ENCODE results near the gene OR7G2. TPM values are rescaled to one million over a fixed set of nuclear protein-coding genes. Genes with fewer than 3 reads are reported as not detected.

The OR7G2 gene
- total and polyA plus RNA-seq, 9 of the 15 experiments (the other 6 are each of a cell fraction or from before 2014, with no cell fraction given) = 0.20 TPM; not detected in 8

GRCh38 chr19:9054765-9055164 lies 52.5 kb downstream of the OR7G2 start:
- WGBS (ENCODE audit: insufficient coverage, low coverage, missing lambda C conversion rate) = 11% methylated on average over 6 of the region's 8 CpGs
- Histone ChIP-seq H3K9me1 (ENCODE audit: control insufficient read depth, insufficient read depth, low read length) (no peaks in the 10 kb centered on the region), H3K9me3 (replicated peaks; ENCODE audit: control insufficient read depth, insufficient read depth, low read depth, low read length) (no peaks in the 10 kb centered on the region), H3K4me3 (no peak overlapping the region), H3K36me3 (ENCODE audit: control insufficient read depth, insufficient read depth, low read length) (no peaks in the 10 kb centered on the region), H3K4me1 (replicated peaks in 1 of 2; ENCODE audit: control insufficient read depth in 2 of 2, insufficient read depth in 2 of 2, low read length in 2 of 2) (peaks cover 0 to 3% of the 10 kb centered on the region in 2 experiments; a peak in 2 of 5 replicates), H3K27me3 (ENCODE audit: control insufficient read depth in 2 of 2, insufficient read depth in 2 of 2, low read length in 2 of 2) (peaks cover 0 to 6% of the 10 kb centered on the region in 2 experiments; a peak in 1 of 5 replicates), H3K4me2 (ENCODE audit: insufficient read depth, low read length) (no peak overlapping the region), H2AFZ (ENCODE audit: low read depth, low read length) (no peak overlapping the region), H3K79me2 (ENCODE audit: control insufficient read depth, insufficient read depth, low read length) (no peaks in the 10 kb centered on the region), H3K27ac (ENCODE audit: extremely low read depth, low read depth, low read length) (no peak overlapping the region), H3K9ac (ENCODE audit: insufficient read depth in 1 of 2, low read depth in 2 of 2, low read length in 2 of 2) (no peak overlapping the region; a peak in 1 of 4 replicates), H4K20me1 (replicated peaks; ENCODE audit: control insufficient read depth, insufficient read depth, low read length) (no peaks in the 10 kb centered on the region)
- BruUV-seq (replicated peaks) = no TSS peak
- ChIA-PET POLR2A (interaction anchor here (1.2 kb wide), 1 partner anchor 9 kb away, joined by 3 read pairs; no protein-coding TSS in a partner anchor), CTCF (ENCODE audit: low intra/inter-chr PET ratio) (interaction anchor here (0.6 kb wide), 1 partner anchor 972 kb away, joined by 3 read pairs; no protein-coding TSS in a partner anchor)
- FAIRE-seq = no peak
- DNase-seq (ENCODE audit: extremely low read depth in 1 of 4, low spot score in 3 of 4) = no peak
- no peak for ATAC-seq
- intact Hi-C loops (cut with micrococcal nuclease) = no loop called here
- in situ Hi-C loops (cut with MboI) = no loop called here
- TF ChIP-seq RERE (CRISPR knock-in tag; IDR thresholded peaks at IDR 0.05; ENCODE audit: borderline replicate concordance) (no peak), ZNF24 (IDR thresholded peaks at IDR 0.05) (no peak), JUNB (CRISPR knock-in tag; conservative IDR thresholded peaks at IDR 0.05) (no peak), HMG20A (CRISPR knock-in tag; conservative IDR thresholded peaks at IDR 0.05) (no peak), MBD1 (CRISPR knock-in tag; IDR thresholded peaks at IDR 0.05) (no peak), CEBPG (CRISPR knock-in tag; IDR thresholded peaks at IDR 0.05) (no peak), CEBPG (tag; conservative IDR thresholded peaks at IDR 0.05 in 1 of 2, IDR thresholded peaks at IDR 0.05 in 1 of 2) (no peak)

Measured in K562 (cell line).